ENCODE data around the gene FAM83G.
"Not testable (repeated sequence)": the region's sequence is repeated elsewhere in the genome, so short reads cannot be mapped to it uniquely, and the experiment has no call there.

The FAM83G gene

GRCh38 chr17:18925187-18925586, 79.4 kb downstream of the FAM83G start:
- DNase-seq (ENCODE audit: extremely low read depth, low read depth): no peak
- H3K4me3 ChIP-seq (replicated peaks; ENCODE audit: low read depth, low read length): no peak overlapping the region
- TF ChIP-seq, protein P1, sequence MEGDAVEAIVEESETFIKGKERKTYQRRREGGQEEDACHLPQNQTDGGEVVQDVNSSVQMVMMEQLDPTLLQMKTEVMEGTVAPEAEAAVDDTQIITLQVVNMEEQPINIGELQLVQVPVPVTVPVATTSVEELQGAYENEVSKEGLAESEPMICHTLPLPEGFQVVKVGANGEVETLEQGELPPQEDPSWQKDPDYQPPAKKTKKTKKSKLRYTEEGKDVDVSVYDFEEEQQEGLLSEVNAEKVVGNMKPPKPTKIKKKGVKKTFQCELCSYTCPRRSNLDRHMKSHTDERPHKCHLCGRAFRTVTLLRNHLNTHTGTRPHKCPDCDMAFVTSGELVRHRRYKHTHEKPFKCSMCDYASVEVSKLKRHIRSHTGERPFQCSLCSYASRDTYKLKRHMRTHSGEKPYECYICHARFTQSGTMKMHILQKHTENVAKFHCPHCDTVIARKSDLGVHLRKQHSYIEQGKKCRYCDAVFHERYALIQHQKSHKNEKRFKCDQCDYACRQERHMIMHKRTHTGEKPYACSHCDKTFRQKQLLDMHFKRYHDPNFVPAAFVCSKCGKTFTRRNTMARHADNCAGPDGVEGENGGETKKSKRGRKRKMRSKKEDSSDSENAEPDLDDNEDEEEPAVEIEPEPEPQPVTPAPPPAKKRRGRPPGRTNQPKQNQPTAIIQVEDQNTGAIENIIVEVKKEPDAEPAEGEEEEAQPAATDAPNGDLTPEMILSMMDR (IDR thresholded peaks at IDR 0.05; ENCODE audit: low read depth, low read length, missing control alignments): no peak

DNA sequence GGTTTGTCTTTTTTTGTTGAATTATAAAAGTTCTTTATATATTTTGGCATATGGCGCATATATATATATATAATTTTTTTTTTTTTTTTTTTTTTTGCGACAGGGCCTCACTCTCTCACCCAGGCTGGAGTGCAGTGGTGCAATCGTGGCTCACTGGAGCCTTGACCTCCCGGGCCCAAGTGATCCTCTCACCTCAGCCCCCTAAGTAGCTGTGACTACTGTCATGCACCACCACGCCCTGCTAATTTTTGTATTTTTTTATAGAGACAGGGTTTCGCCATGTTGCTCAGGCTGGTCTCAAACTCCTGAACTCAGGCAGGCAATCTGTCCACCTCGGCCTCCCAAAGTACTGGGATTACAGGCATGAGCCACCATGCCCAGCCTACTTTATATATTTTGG, 82.0 kb downstream of the FAM83G start:
- H3K4me3 ChIP-seq (replicated peaks; ENCODE audit: low read depth, low read length); DNase-seq (ENCODE audit: extremely low read depth, low read depth): not testable (repeated sequence)

DNA sequence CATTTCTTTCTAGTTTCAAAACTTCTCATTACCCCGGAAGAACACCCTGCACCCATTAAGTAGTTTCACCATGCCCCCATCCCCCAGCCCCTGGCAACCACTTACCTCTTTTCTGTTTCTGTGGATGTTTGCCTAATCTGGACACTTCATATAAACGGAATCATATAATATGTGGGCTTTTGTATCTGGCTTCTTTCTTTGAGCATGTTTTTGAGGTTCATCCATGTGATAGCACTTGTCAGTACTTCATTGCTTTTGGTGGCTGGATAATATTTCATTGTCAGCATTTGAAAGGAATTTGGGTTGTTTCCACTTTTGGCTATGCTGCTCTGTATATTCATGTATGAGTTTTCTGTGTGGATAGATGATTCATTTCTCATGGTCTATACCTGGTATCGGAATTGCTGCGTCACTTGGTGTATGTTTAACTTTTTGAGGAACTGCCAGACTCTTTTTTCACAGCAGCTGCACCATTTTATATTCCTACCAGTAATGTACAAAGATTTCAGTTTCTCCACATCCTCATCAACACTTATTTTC, 82.6 kb downstream of the FAM83G start:
- DNase-seq (ENCODE audit: extremely low read depth, low read depth): no peak
- H3K4me3 ChIP-seq (replicated peaks; ENCODE audit: low read depth, low read length): no peak overlapping the region

DNA sequence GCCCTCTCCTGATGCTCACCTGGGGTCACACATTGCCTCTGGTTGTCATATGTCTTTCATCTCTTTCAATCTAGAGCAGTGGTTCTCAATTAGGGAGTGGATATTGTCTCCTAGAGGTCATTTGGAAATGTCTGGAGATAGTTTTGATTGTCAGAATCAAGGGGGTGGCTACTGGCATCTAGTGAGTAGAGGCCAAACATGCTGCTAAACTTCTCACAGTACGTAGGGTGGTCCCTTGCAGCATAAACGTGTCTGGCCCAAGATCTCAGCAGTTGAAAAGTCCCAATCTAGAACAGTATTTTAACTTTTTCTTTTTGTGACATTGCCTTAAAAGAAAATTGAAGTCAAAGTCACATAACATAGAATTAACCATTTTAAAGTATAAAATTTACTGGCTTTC, 83.1 kb downstream of the FAM83G start:
- DNase-seq (ENCODE audit: extremely low read depth, low read depth): no peak
- no peak overlapping the region for H3K4me3 ChIP-seq (replicated peaks; ENCODE audit: low read depth, low read length)
- TF ChIP-seq, protein P1 (IDR thresholded peaks at IDR 0.05; ENCODE audit: low read depth, low read length, missing control alignments): no peak

More for the DNA sequence above, 82.6 kb downstream of the FAM83G start:
- TF ChIP-seq, protein P1 (IDR thresholded peaks at IDR 0.05; ENCODE audit: low read depth, low read length, missing control alignments): no peak

- no peak for DNase-seq (ENCODE audit: extremely low read depth, low read depth)
Observed at GRCh38 chr17:18920911-18921441, 83.6 kb downstream of the FAM83G start.

DNA sequence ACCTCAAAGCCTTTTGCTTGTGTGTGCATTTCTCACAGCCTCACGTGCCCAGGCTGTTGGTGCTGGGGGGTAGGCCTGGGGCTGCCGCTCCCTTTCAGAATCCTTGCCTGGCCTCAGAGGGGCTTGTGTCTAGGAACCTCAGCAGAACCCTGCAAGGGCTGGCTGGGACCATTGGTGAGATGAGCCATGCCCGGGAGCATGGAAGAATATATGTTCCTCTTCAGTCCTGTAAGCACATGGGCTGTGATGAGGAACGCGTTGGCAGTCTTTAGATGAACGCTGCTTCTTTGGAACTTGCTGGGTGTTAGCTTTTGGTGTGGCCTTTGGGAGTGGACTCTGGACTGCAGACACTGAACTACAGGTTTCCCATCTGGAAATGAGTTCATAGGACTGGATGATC, 84.6 kb downstream of the FAM83G start:
- TF ChIP-seq, protein P1 (IDR thresholded peaks at IDR 0.05; ENCODE audit: low read depth, low read length, missing control alignments): no peak
- no peak overlapping the region for H3K4me3 ChIP-seq (replicated peaks; ENCODE audit: low read depth, low read length)
- no peak for DNase-seq (ENCODE audit: extremely low read depth, low read depth)

More at GRCh38 chr17:18920911-18921441, 83.6 kb downstream of the FAM83G start:
- H3K4me3 ChIP-seq (replicated peaks; ENCODE audit: low read depth, low read length): no peak overlapping the region
- TF ChIP-seq, protein P1 (IDR thresholded peaks at IDR 0.05; ENCODE audit: low read depth, low read length, missing control alignments): no peak
